LNCaP clone FGC (cell line): ENCODE data around the gene NFKBIL1.
A peak's percentile ranks its signal among the peaks of the same experiment; 100 is the strongest.
"Not testable (repeated sequence)": the region's sequence is repeated elsewhere in the genome, so short reads cannot be mapped to it uniquely, and the experiment has no call there.

Source experiments
- DNase-seq: peaks from one replicate; pipeline ENCODE4 v3.0.0-alpha.2; 2011; ENCODE audit warnings: low read depth
- H3K4me3 ChIP-seq: 2 replicates; pipeline ENCODE4 v1.5.1; 2011; ENCODE audit warnings: mild to moderate bottlenecking, low read depth, low read length, control low read depth
- CTCF ChIP-seq: IDR thresholded peaks from 2 replicates; pipeline ENCODE4 v1.5.1; 2012; ENCODE audit warnings: mild to moderate bottlenecking; ENCODE audit not compliant: control insufficient read depth, insufficient read depth; ENCODE audit errors: extremely low read depth

The NFKBIL1 gene

GRCh38 chr6:31551371-31551770, 4.0 kb downstream of the NFKBIL1 start:
- DNase-seq, H3K4me3 ChIP-seq: not testable (repeated sequence)
- 0 out of 2 replicates have a peak, but pooled peaks have one; percentile 11 for TF ChIP-seq CTCF

GRCh38 chr6:31556307-31556706, 8.9 kb downstream of the NFKBIL1 start:
- H3K4me3 ChIP-seq, result no peak overlapping the region
- DNase-seq, result no peak
- no peak for TF ChIP-seq CTCF

- no peak for DNase-seq
- no peak for TF ChIP-seq CTCF
- no peak overlapping the region for H3K4me3 ChIP-seq
These were observed 10.3 kb downstream of the NFKBIL1 start for GRCh38 chr6:31557443-31558317.

- H3K4me3 ChIP-seq, result no peak overlapping the region
- no peak for TF ChIP-seq CTCF
- no peak for DNase-seq
These were observed 10.9 kb downstream of the NFKBIL1 start for GRCh38 chr6:31558318-31558625.

GRCh38 chr6:31558631-31559500, 11.5 kb downstream of the NFKBIL1 start:
- no peak overlapping the region for H3K4me3 ChIP-seq
- DNase-seq, result no peak
- TF ChIP-seq CTCF, result no peak

- DNase-seq, result no peak
- no peak for TF ChIP-seq CTCF
- H3K4me3 ChIP-seq, result no peak overlapping the region
These were observed 12.2 kb downstream of the NFKBIL1 start for GRCh38 chr6:31559606-31559957.
